HL-60 (cell line): Measurements from ENCODE around the gene MPST.

ENCODE experiments used
- DNase-seq, 2 experiments: peaks; one replicate each; pipeline ENCODE4 v3.0.0-alpha.2; 2010 to 2020; ENCODE audit warnings: low read depth in 1 of 2, low spot score in 1 of 2
- H3K27ac ChIP-seq: fragments of 250-450 bp; sonication (Bioruptor Pico); replicated peaks from 2 replicates; pipeline ENCODE4 v1.5.1; 2020; ENCODE audit warnings: mild to moderate bottlenecking, moderate library complexity
- H3K27me3 ChIP-seq: fragments of 250-450 bp; sonication (Bioruptor Pico); 2 replicates; pipeline ENCODE4 v1.5.1; 2021; ENCODE audit warnings: mild to moderate bottlenecking, moderate library complexity; ENCODE audit not compliant: insufficient read depth, poor library complexity, severe bottlenecking
- H3K4me3 ChIP-seq: replicated peaks from 2 replicates; pipeline ENCODE4 v1.5.1; 2011; ENCODE audit warnings: mild to moderate bottlenecking, control low read depth, low read length; ENCODE audit not compliant: insufficient read depth
- GABPA ChIP-seq: IDR thresholded peaks from 2 replicates; pipeline ENCODE4 v1.6.1; 2012; ENCODE audit warnings: low read depth
- POLR2AphosphoS5 ChIP-seq: IDR thresholded peaks from 2 replicates; pipeline ENCODE4 v1.6.1; 2012; ENCODE audit warnings: low read depth
- SPI1 ChIP-seq: IDR thresholded peaks from 2 replicates; pipeline ENCODE4 v1.6.1; 2012; ENCODE audit warnings: low read depth, mild to moderate bottlenecking, borderline replicate concordance
- TF ChIP-seq, protein P1 (sequence below): IDR thresholded peaks from one replicate; pipeline ENCODE4 v1.5.1; 2011; ENCODE audit warnings: low read length, control low read depth, inconsistent platforms; ENCODE audit not compliant: insufficient read depth
- TF ChIP-seq, protein P2 (sequence below): IDR thresholded peaks from 2 replicates; pipeline ENCODE4 v1.6.1; 2012; ENCODE audit warnings: low read depth; ENCODE audit not compliant: insufficient replicate concordance

The MPST gene

DNA sequence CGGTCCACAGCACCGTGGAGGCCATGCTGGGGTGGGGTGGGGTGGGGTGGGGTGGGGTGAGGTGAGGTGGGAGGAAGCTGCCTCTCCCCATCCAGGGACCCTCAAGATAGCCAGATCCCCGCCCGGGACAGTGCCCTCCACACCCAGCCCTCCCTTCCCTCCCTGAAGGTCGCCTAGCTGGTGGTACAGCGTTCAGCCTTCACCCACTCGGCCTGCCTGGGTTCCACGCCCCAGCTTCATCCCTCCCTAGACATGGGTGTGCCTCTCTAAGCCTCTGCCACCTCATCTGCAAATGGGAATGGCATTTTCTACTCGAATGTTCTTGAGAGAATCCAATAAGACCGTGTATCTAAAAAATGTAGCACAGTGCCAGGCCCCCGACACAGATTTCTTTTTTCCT, 49.8 kb downstream of the MPST start:
- H3K27me3 ChIP-seq: peaks cover 8% of the 10 kb centered on the region
- TF ChIP-seq, protein P1, sequence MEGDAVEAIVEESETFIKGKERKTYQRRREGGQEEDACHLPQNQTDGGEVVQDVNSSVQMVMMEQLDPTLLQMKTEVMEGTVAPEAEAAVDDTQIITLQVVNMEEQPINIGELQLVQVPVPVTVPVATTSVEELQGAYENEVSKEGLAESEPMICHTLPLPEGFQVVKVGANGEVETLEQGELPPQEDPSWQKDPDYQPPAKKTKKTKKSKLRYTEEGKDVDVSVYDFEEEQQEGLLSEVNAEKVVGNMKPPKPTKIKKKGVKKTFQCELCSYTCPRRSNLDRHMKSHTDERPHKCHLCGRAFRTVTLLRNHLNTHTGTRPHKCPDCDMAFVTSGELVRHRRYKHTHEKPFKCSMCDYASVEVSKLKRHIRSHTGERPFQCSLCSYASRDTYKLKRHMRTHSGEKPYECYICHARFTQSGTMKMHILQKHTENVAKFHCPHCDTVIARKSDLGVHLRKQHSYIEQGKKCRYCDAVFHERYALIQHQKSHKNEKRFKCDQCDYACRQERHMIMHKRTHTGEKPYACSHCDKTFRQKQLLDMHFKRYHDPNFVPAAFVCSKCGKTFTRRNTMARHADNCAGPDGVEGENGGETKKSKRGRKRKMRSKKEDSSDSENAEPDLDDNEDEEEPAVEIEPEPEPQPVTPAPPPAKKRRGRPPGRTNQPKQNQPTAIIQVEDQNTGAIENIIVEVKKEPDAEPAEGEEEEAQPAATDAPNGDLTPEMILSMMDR: no peak
- TF ChIP-seq GABPA (no peak), POLR2AphosphoS5 (no peak), SPI1 (no peak)
- TF ChIP-seq, protein P2, sequence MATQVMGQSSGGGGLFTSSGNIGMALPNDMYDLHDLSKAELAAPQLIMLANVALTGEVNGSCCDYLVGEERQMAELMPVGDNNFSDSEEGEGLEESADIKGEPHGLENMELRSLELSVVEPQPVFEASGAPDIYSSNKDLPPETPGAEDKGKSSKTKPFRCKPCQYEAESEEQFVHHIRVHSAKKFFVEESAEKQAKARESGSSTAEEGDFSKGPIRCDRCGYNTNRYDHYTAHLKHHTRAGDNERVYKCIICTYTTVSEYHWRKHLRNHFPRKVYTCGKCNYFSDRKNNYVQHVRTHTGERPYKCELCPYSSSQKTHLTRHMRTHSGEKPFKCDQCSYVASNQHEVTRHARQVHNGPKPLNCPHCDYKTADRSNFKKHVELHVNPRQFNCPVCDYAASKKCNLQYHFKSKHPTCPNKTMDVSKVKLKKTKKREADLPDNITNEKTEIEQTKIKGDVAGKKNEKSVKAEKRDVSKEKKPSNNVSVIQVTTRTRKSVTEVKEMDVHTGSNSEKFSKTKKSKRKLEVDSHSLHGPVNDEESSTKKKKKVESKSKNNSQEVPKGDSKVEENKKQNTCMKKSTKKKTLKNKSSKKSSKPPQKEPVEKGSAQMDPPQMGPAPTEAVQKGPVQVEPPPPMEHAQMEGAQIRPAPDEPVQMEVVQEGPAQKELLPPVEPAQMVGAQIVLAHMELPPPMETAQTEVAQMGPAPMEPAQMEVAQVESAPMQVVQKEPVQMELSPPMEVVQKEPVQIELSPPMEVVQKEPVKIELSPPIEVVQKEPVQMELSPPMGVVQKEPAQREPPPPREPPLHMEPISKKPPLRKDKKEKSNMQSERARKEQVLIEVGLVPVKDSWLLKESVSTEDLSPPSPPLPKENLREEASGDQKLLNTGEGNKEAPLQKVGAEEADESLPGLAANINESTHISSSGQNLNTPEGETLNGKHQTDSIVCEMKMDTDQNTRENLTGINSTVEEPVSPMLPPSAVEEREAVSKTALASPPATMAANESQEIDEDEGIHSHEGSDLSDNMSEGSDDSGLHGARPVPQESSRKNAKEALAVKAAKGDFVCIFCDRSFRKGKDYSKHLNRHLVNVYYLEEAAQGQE: no peak
- no peak overlapping the region for H3K4me3 ChIP-seq
- DNase-seq: no peak
- no peak overlapping the region for H3K27ac ChIP-seq

DNA sequence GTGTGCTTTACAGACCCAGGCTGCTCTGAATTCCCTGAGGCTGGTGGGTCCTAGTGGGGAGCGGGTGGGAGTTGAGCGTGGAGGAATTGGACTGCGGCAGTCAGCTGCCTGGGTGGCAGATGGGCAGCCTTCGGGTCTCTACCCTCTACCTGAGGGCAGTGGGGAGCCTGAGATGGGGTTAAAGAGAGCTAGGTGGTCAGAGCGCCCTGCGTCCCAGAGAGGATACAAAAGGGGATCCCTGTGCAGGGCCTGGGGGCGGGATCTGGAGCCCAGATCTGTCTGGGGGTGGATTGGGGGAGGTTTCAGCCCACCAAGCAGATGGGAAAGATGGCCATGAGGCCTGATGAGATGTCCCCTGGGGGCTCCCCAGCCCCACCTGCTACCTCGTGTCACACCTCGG, 50.2 kb downstream of the MPST start:
- Histone ChIP-seq H3K4me3 (no peak overlapping the region), H3K27ac (no peak overlapping the region), H3K27me3 (peaks cover 8% of the 10 kb centered on the region)
- no peak for DNase-seq
- TF ChIP-seq SPI1 (no peak), GABPA (no peak), POLR2AphosphoS5 (no peak)
- TF ChIP-seq, protein P1: no peak
- TF ChIP-seq, protein P2: no peak

DNA sequence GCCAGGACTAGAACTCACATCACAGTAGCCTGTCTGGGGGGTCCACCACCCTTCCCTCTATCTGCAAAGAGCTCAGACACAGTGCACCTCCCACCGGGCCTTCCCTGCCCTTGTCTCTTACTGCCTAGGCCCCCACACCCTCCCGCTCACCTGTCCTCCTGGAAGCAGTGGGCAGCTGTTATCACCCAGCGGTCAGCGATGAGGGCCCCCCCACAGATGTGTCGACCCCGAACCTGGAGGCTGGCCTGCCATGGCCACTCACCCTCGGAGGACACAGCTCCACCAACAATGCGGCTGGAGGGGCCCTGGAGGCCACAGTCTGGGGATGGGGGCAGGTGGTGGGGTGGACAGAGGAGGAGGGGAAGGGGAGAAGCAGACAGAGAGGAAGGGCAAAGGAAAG, 50.8 kb downstream of the MPST start:
- TF ChIP-seq, protein P1: no peak
- no peak for TF ChIP-seq SPI1
- TF ChIP-seq, protein P2: no peak
- TF ChIP-seq POLR2AphosphoS5: no peak
- TF ChIP-seq GABPA: no peak
- no peak overlapping the region for H3K27ac ChIP-seq
- H3K27me3 ChIP-seq: peaks cover 8% of the 10 kb centered on the region
- no peak for DNase-seq
- no peak overlapping the region for H3K4me3 ChIP-seq
